ENCODE measurements around the gene PRDM15.

- no peak for TF ChIP-seq CTCF (optimal IDR thresholded peaks at IDR 0.05 in 1 of 3, IDR thresholded peaks at IDR 0.05 in 1 of 3, conservative IDR thresholded peaks at IDR 0.05 in 1 of 3; ENCODE audit: extremely low read depth in 1 of 3, insufficient read depth in 2 of 3, low read length in 3 of 3)
- no peak for TF ChIP-seq EZH2 (IDR thresholded peaks at IDR 0.05; ENCODE audit: low read length)
Observed at GRCh38 chr21:41774467-41775148, 104.5 kb downstream of the PRDM15 start.
